ENCODE measurements around the gene ATP6AP1. TPM values are rescaled to one million over a fixed set of nuclear protein-coding genes. Genes with fewer than 3 reads are reported as not detected.

The ATP6AP1 gene
- total and polyA plus RNA-seq, 11 donors: 33.8 to 127 (median 84.2) TPM

DNA sequence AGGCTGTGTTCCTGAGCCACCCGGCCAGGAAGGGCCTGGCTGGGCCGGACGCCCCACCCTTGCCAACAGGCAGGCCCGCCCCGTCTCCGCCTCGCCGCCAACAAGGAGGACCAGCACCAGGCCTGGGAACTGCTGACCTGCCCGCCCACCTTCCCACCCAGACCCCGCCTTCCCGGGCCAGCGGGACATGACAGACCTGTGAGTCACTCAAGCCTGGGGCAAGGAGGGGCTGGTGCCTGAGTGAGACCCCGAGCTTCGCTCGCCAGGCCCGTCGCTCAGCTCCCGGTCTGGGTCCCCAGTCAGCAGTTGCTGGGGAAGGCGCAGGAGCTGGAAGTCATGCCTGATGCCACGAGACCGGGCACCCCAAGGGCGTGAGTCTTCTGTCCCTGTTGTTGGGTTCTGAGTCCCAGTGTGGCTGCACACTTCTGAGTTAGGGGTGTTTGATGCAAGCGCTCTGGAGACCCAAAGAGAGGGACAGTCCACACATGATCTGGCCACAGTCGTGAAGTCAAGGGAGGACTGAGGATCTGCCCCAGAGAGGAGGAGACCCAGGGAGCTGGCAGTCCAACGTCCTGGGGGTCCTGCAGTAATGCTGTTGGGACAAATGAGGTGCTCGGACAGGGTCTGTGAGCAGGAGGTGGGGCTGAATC is 19.1 kb upstream of the ATP6AP1 start, which contains the start of gene DNASE1L1:
DNASE1L1 (minus strand) TSS at position 33 of the 650 bp plus-strand sequence. CDS start 3,686 bp downstream, outside the sequence.
- TF ChIP-seq POLR2A (IDR thresholded peaks at IDR 0.05) (no peak), CTCF (IDR thresholded peaks at IDR 0.05) (no peak)
- H3K27ac ChIP-seq: peak within 1 kb of the TSS; percentile 47 to 82 (median 75)
- DNase-seq (peak; percentile 83 to 91 (median 85)), ATAC-seq (peak; percentile 50 to 84 (median 67))
- intact Hi-C loops (cut with DNase I): no loop called here
- H3K9me3 ChIP-seq: no peaks in the 10 kb centered on the region
- peaks cover 0 to 10% (median 0%) of the 10 kb centered on the region in 9 donors for H3K36me3 ChIP-seq
- H3K4me3 ChIP-seq: peak within 1 kb of the TSS in 11 of 12 donors; percentile 11 to 57 (median 48)
- WGBS, 4 donors: 29 to 61% (median 38%) methylated on average over 16 to 26 of the region's 26 CpGs
- H3K4me1 ChIP-seq: peaks cover 0 to 28% (median 8%) of the 10 kb centered on the region in 12 donors
- no peaks in the 10 kb centered on the region for H3K27me3 ChIP-seq

DNA sequence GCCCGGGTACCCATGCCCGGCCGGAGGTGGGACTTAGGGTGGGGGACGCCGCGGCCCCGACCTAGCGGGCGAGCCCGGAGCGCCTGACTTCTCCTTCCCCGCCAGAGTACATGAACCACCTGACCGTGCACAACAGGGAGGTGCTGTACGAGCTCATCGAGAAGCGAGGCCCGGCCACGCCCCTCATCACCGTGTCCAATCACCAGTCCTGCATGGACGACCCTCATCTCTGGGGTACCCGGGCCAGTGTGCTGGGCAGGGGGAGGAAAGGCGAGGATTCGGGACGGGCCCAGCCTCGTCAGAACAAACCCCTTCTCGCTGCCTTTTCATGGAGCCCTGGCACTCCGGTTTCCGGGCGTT is 16.5 kb upstream of the ATP6AP1 start:
- Histone ChIP-seq H3K36me3 (peaks cover 0 to 15% (median 5%) of the 10 kb centered on the region in 9 donors), H3K4me1 (peaks cover 0 to 28% (median 8%) of the 10 kb centered on the region in 12 donors), H3K27me3 (no peaks in the 10 kb centered on the region), H3K9me3 (no peaks in the 10 kb centered on the region), H3K27ac (peak overlapping the region; percentile 92 to 99 (median 96)), H3K4me3 (peak overlapping the region; percentile 51 to 97 (median 80))
- ATAC-seq (peak; percentile 64 to 81 (median 79)), DNase-seq (peak; percentile 57 to 77 (median 71))
- intact Hi-C loops (cut with DNase I): loop anchor here in 1 of 10 donors (2.0 kb wide), 1 partner anchor 25 kb away; the partner anchor contains the start of gene GDI1
- WGBS, 4 donors: 1 to 64% (median 19%) methylated on average over 17 to 29 of the region's 29 CpGs
- TF ChIP-seq CTCF (IDR thresholded peaks at IDR 0.05): no peak
- peak in 1 of 2 donors; percentile 7 for TF ChIP-seq POLR2A (IDR thresholded peaks at IDR 0.05)

DNA sequence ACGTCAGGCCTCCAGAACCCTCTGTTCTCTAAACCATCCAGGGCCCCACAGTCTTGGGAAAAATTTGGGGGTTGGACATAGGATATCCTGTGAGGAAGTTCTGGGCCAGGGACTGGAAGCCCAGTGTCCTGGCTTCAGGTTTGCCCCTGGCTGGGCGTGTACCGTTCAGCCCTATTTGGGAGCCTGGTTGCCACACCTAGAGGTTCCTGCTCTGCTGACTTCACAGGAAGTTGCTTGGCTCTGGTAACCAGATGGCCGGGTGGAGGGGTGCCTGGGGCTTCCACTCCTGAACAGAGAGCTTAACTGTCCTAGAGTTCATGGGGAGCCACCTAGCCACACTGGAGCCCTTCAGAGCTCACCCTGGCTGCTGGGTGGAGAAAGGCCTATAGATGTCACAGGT is 16.0 kb upstream of the ATP6AP1 start:
- DNase-seq: peak in 4 of 5 donors; percentile 25 to 64 (median 52)

More for the DNA sequence above, 16.0 kb upstream of the ATP6AP1 start:
- no peaks in the 10 kb centered on the region for H3K9me3 ChIP-seq
- H3K4me3 ChIP-seq: peak overlapping the region in 10 of 12 donors; percentile 52 to 97 (median 80)
- WGBS, 4 donors: 28 to 56% (median 37%) methylated on average over 4 of the region's 4 CpGs
- peak; percentile 19 to 73 (median 57) for ATAC-seq
- intact Hi-C loops (cut with DNase I): loop anchor here in 1 of 10 donors (2.0 kb wide), 1 partner anchor 24 kb away; the partner anchor contains the start of gene GDI1
- TF ChIP-seq POLR2A (IDR thresholded peaks at IDR 0.05) (no peak), CTCF (IDR thresholded peaks at IDR 0.05) (no peak)
- H3K27me3 ChIP-seq: no peaks in the 10 kb centered on the region
- H3K4me1 ChIP-seq: peaks cover 0 to 28% (median 8%) of the 10 kb centered on the region in 12 donors
- H3K27ac ChIP-seq: peak overlapping the region; percentile 92 to 99 (median 96)
- H3K36me3 ChIP-seq: peaks cover 0 to 15% (median 5%) of the 10 kb centered on the region in 9 donors

Measured in heart left ventricle (tissue), 16 donors.